ENCODE data around the gene PTPA. TPM values are rescaled to one million over a fixed set of nuclear protein-coding genes. Genes with fewer than 3 reads are reported as not detected.
"Not testable (repeated sequence)": the region's sequence is repeated elsewhere in the genome, so short reads cannot be mapped to it uniquely, and the experiment has no call there.

Gene PTPA
- total and polyA plus RNA-seq, 2 experiments from 2014 or later: 60.8 to 113 TPM

GRCh38 chr9:129113645-129114304, 2.6 kb downstream of the PTPA start:
- peaks cover 79% of the 10 kb centered on the region for H3K79me2 ChIP-seq (ENCODE audit: insufficient read depth)
- no peak overlapping the region for H3K27ac ChIP-seq
- DNase-seq: no peak
- no peak overlapping the region for H3K9ac ChIP-seq
- H3K27me3 ChIP-seq (replicated peaks; ENCODE audit: insufficient read depth): no peaks in the 10 kb centered on the region
- H2AFZ ChIP-seq: no peak overlapping the region
- H3K4me1 ChIP-seq (ENCODE audit: insufficient read depth): peaks cover 6% of the 10 kb centered on the region
- no peak overlapping the region for H3K4me2 ChIP-seq (ENCODE audit: unreplicated experiment)
- TF ChIP-seq EZH2phosphoT487 (IDR thresholded peaks at IDR 0.05; ENCODE audit: insufficient read depth, low read depth) (no peak), EZH2 (IDR thresholded peaks at IDR 0.05; ENCODE audit: insufficient read depth, poor library complexity, severe bottlenecking) (no peak)
- H4K20me1 ChIP-seq (ENCODE audit: insufficient read depth): no peaks in the 10 kb centered on the region; the same call in 1 of the 2 replicates
- no peak overlapping the region for H3K4me3 ChIP-seq
- H3K9me2 ChIP-seq (ENCODE audit: insufficient read depth): no peaks in the 10 kb centered on the region
- peaks cover 10% of the 10 kb centered on the region; the same call in 1 of the 2 replicates for H3F3A ChIP-seq (ENCODE audit: insufficient read depth)
- in situ Hi-C loops (cut with MboI): no loop called here
- no peaks in the 10 kb centered on the region for H3K9me3 ChIP-seq (ENCODE audit: low read depth)
- H3K36me3 ChIP-seq (ENCODE audit: low read depth): no peaks in the 10 kb centered on the region
- WGBS, 2 experiments (ENCODE audit: low coverage in 1 of 2, low lambda C conversion rate in 2 of 2, missing lambda C conversion rate in 2 of 2): 96 to 97% methylated on average over 17 of the region's 17 CpGs

DNA sequence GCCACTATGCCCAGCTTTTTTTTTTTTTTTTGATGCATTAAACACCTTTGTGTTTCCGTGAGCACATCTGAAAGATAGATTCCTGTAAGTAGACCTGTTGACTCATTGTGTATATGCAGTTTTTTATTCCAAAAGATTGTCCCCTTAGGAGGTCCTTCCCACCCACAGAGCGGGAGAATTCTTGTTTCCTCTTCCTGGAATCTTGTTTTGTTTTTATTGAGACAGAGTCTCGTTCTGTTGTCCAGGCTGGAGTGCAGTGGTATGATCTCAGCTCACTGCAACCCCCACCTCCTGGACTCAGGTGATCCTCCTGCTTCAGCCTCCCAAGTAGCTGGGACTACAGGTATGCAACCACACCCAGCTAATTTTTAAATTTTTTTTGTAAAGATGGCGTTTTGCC, 7.6 kb downstream of the PTPA start:
- H3K27me3 ChIP-seq (replicated peaks; ENCODE audit: insufficient read depth): no peaks in the 10 kb centered on the region
- H2AFZ ChIP-seq: no peak overlapping the region
- no peak overlapping the region for H3K4me3 ChIP-seq
- H3K4me2 ChIP-seq (ENCODE audit: unreplicated experiment): no peak overlapping the region
- no peak for DNase-seq
- no peaks in the 10 kb centered on the region for H3K9me2 ChIP-seq (ENCODE audit: insufficient read depth)
- in situ Hi-C loops (cut with MboI): no loop called here
- H3K27ac ChIP-seq: no peak overlapping the region
- TF ChIP-seq EZH2phosphoT487 (IDR thresholded peaks at IDR 0.05; ENCODE audit: insufficient read depth, low read depth): no peak
- TF ChIP-seq EZH2 (IDR thresholded peaks at IDR 0.05; ENCODE audit: insufficient read depth, poor library complexity, severe bottlenecking): no peak
- H4K20me1 ChIP-seq (ENCODE audit: insufficient read depth): no peaks in the 10 kb centered on the region; the same call in 1 of the 2 replicates
- no peaks in the 10 kb centered on the region for H3K36me3 ChIP-seq (ENCODE audit: low read depth)
- H3K9ac ChIP-seq: no peak overlapping the region
- no peaks in the 10 kb centered on the region for H3K9me3 ChIP-seq (ENCODE audit: low read depth)
- peaks cover 67% of the 10 kb centered on the region for H3K79me2 ChIP-seq (ENCODE audit: insufficient read depth)
- WGBS, 2 experiments (ENCODE audit: low coverage in 1 of 2, low lambda C conversion rate in 2 of 2, missing lambda C conversion rate in 2 of 2): 73 to 77% methylated on average over 4 of the region's 4 CpGs
- peaks cover 13% of the 10 kb centered on the region; the same call in 1 of the 2 replicates for H3F3A ChIP-seq (ENCODE audit: insufficient read depth)
- H3K4me1 ChIP-seq (ENCODE audit: insufficient read depth): peaks cover 5% of the 10 kb centered on the region; the same call in 1 of the 2 replicates

DNA sequence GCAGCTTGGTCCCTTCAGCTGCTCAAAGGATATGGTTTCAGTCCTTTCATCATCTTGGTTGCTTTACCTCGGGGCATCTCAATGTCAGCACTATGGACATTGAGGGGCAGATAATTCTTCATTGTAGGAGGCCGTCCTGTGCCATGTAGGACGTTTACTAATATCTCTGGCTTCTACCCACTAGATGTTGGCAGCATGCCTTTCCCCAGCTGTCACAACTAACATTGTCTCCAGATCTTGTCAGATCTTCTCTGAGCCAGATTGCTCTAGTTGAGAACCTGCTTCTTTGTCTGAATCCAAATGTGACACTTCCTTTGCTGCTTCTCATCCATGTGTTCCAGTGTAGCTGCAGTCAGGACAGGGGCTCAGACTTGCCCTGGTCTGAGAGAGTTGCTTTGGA, 10.3 kb downstream of the PTPA start:
- peak; percentile 52 for DNase-seq
- 59 to 66% methylated on average over 3 of the region's 3 CpGs for WGBS, 2 experiments (ENCODE audit: low coverage in 1 of 2, low lambda C conversion rate in 2 of 2, missing lambda C conversion rate in 2 of 2)
- no peak overlapping the region for H2AFZ ChIP-seq
- peak overlapping the region; percentile 30; the same call in 1 of the 2 replicates for H3K27ac ChIP-seq
- in situ Hi-C loops (cut with MboI): no loop called here
- H3K79me2 ChIP-seq (ENCODE audit: insufficient read depth): peaks cover 42% of the 10 kb centered on the region
- H3K4me1 ChIP-seq (ENCODE audit: insufficient read depth): peaks cover 13% of the 10 kb centered on the region
- H3K9me3 ChIP-seq (ENCODE audit: low read depth): no peaks in the 10 kb centered on the region
- no peaks in the 10 kb centered on the region; the same call in 1 of the 2 replicates for H4K20me1 ChIP-seq (ENCODE audit: insufficient read depth)
- H3K36me3 ChIP-seq (ENCODE audit: low read depth): no peaks in the 10 kb centered on the region; the same call in 1 of the 2 replicates
- no peaks in the 10 kb centered on the region for H3K27me3 ChIP-seq (replicated peaks; ENCODE audit: insufficient read depth)
- no peak overlapping the region for H3K4me3 ChIP-seq
- no peaks in the 10 kb centered on the region for H3K9me2 ChIP-seq (ENCODE audit: insufficient read depth)
- H3K9ac ChIP-seq: peak overlapping the region; percentile 64
- TF ChIP-seq EZH2 (IDR thresholded peaks at IDR 0.05; ENCODE audit: insufficient read depth, poor library complexity, severe bottlenecking): no peak
- no peak for TF ChIP-seq EZH2phosphoT487 (IDR thresholded peaks at IDR 0.05; ENCODE audit: insufficient read depth, low read depth)
- no peak overlapping the region for H3K4me2 ChIP-seq (ENCODE audit: unreplicated experiment)
- H3F3A ChIP-seq (ENCODE audit: insufficient read depth): peaks cover 7% of the 10 kb centered on the region; the same call in 1 of the 2 replicates

DNA sequence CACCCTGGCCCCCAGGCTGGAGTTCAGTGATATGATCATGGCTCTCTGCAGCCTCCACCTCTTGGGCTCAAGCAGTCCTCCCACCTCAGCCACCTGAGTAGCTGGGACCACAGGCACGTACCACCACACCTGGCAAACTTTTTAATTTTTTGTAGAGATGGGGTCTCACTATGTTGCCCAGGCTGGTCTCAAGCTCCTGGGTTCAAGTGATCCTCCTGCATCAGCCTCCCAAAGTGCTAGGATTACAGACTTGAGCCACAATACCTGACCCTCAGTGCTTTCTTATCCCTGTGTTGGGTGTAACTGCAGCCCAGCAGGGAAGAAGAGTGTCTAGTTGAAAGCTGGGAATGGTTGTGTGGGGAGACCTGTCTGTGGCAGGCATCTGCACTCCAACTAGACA, 10.9 kb downstream of the PTPA start:
- H3K4me2 ChIP-seq (ENCODE audit: unreplicated experiment): no peak overlapping the region
- no peaks in the 10 kb centered on the region; the same call in 1 of the 2 replicates for H3K36me3 ChIP-seq (ENCODE audit: low read depth)
- no peaks in the 10 kb centered on the region; the same call in 1 of the 2 replicates for H4K20me1 ChIP-seq (ENCODE audit: insufficient read depth)
- in situ Hi-C loops (cut with MboI): no loop called here
- peaks cover 35% of the 10 kb centered on the region for H3K79me2 ChIP-seq (ENCODE audit: insufficient read depth)
- no peaks in the 10 kb centered on the region for H3K9me2 ChIP-seq (ENCODE audit: insufficient read depth)
- peak overlapping the region; percentile 64; the same call in 1 of the 2 replicates for H3K9ac ChIP-seq
- peaks cover 13% of the 10 kb centered on the region for H3K4me1 ChIP-seq (ENCODE audit: insufficient read depth)
- H3F3A ChIP-seq (ENCODE audit: insufficient read depth): peaks cover 7% of the 10 kb centered on the region; the same call in 1 of the 2 replicates
- H3K27me3 ChIP-seq (replicated peaks; ENCODE audit: insufficient read depth): no peaks in the 10 kb centered on the region
- no peaks in the 10 kb centered on the region for H3K9me3 ChIP-seq (ENCODE audit: low read depth)
- 100% methylated on average over 1 of the region's 1 CpG for WGBS, 2 experiments (ENCODE audit: low coverage in 1 of 2, low lambda C conversion rate in 2 of 2, missing lambda C conversion rate in 2 of 2)
- H3K27ac ChIP-seq: no peak overlapping the region
- no peak for DNase-seq
- no peak for TF ChIP-seq EZH2 (IDR thresholded peaks at IDR 0.05; ENCODE audit: insufficient read depth, poor library complexity, severe bottlenecking)
- TF ChIP-seq EZH2phosphoT487 (IDR thresholded peaks at IDR 0.05; ENCODE audit: insufficient read depth, low read depth): no peak
- H2AFZ ChIP-seq: no peak overlapping the region
- no peak overlapping the region for H3K4me3 ChIP-seq

GRCh38 chr9:129122976-129123375, 11.8 kb downstream of the PTPA start:
- H3K4me3 ChIP-seq; H3K9me2 ChIP-seq (ENCODE audit: insufficient read depth); H4K20me1 ChIP-seq (ENCODE audit: insufficient read depth); H3K27ac ChIP-seq; H3F3A ChIP-seq (ENCODE audit: insufficient read depth); H3K9me3 ChIP-seq (ENCODE audit: low read depth); H3K9ac ChIP-seq; H3K4me2 ChIP-seq (ENCODE audit: unreplicated experiment); DNase-seq; H2AFZ ChIP-seq; H3K27me3 ChIP-seq (replicated peaks; ENCODE audit: insufficient read depth); in situ Hi-C loops (cut with MboI); H3K36me3 ChIP-seq (ENCODE audit: low read depth): not testable (repeated sequence)
- H3K79me2 ChIP-seq (ENCODE audit: insufficient read depth): peaks cover 27% of the 10 kb centered on the region
- peaks cover 13% of the 10 kb centered on the region for H3K4me1 ChIP-seq (ENCODE audit: insufficient read depth)
- WGBS, 2 experiments (ENCODE audit: low coverage in 1 of 2, low lambda C conversion rate in 2 of 2, missing lambda C conversion rate in 2 of 2): 98 to 99% methylated on average over 8 to 15 of the region's 15 CpGs

Data from GM23248 (cell line).